Mesenchymal stem cell (in vitro differentiated cells and primary cell): ENCODE data around the gene OR9A2.

Experiments used
- DNase-seq: peaks from one replicate; pipeline ENCODE4 v3.0.0-alpha.2; 2013
- H2AFZ ChIP-seq: one replicate; pipeline ENCODE4 v1.6.1; 2013; ENCODE audit warnings: low read depth, mild to moderate bottlenecking, control low read depth, inconsistent platforms, low read length, moderate library complexity
- H2AK5ac ChIP-seq: 2 replicates; pipeline ENCODE4 v1.6.1; 2013; ENCODE audit warnings: low read length, moderate library complexity, mild to moderate bottlenecking, inconsistent platforms; ENCODE audit not compliant: severe bottlenecking
- H2BK120ac ChIP-seq: one replicate; pipeline ENCODE4 v1.6.1; 2013; ENCODE audit warnings: low read depth, mild to moderate bottlenecking, inconsistent platforms, low read length, moderate library complexity
- H2BK12ac ChIP-seq, 2 experiments: one replicate each; pipeline ENCODE4 v1.6.1; 2013; ENCODE audit warnings: inconsistent platforms in 2 of 2, low read length in 2 of 2, mild to moderate bottlenecking in 2 of 2, moderate library complexity in 2 of 2, control low read depth in 1 of 2
- H2BK15ac ChIP-seq: one replicate; pipeline ENCODE4 v1.6.1; 2013; ENCODE audit warnings: mild to moderate bottlenecking, low read depth, inconsistent platforms; ENCODE audit not compliant: poor library complexity, severe bottlenecking
- H2BK5ac ChIP-seq: 2 replicates; pipeline ENCODE4 v1.6.1; 2013; ENCODE audit warnings: low read depth, mild to moderate bottlenecking, low read length, control low read depth, inconsistent platforms; ENCODE audit not compliant: poor library complexity, severe bottlenecking
- H3K14ac ChIP-seq, 2 experiments: one replicate each; pipeline ENCODE4 v1.6.1; 2013; ENCODE audit warnings: inconsistent platforms in 2 of 2, low read length in 2 of 2, control low read depth in 1 of 2, mild to moderate bottlenecking in 1 of 2, moderate library complexity in 1 of 2
- H3K18ac ChIP-seq, 2 experiments: one replicate each; pipeline ENCODE4 v1.6.1; 2013; ENCODE audit warnings: inconsistent platforms in 2 of 2, low read length in 2 of 2, control low read depth in 1 of 2, low read depth in 1 of 2, mild to moderate bottlenecking in 1 of 2
- H3K23ac ChIP-seq, 2 experiments: one replicate each; pipeline ENCODE4 v1.6.1; 2013; ENCODE audit warnings: inconsistent platforms in 2 of 2, low read length in 2 of 2, mild to moderate bottlenecking in 2 of 2, moderate library complexity in 2 of 2, control low read depth in 1 of 2
- H3K27ac ChIP-seq: 2 replicates; pipeline ENCODE4 v1.5.1; 2013; ENCODE audit warnings: mild to moderate bottlenecking, moderate library complexity, low read length, control low read depth, inconsistent platforms; ENCODE audit not compliant: poor library complexity, severe bottlenecking
- H3K27me3 ChIP-seq, 2 experiments: 2 replicates each; pipeline versions ENCODE4 v1.6.1 to v1.7.0; 2013; ENCODE audit warnings: low read length in 2 of 2, mild to moderate bottlenecking in 2 of 2, moderate library complexity in 2 of 2, control low read depth in 1 of 2, inconsistent platforms in 1 of 2; ENCODE audit not compliant: control insufficient read depth in 1 of 2, insufficient read depth in 1 of 2
- H3K36me3 ChIP-seq, 2 experiments: 2 replicates each; pipeline versions ENCODE4 v1.6.1 to v1.7.0; 2013; ENCODE audit warnings: low read length in 2 of 2, control low read depth in 1 of 2, inconsistent platforms in 1 of 2, low read depth in 1 of 2, mild to moderate bottlenecking in 1 of 2; ENCODE audit not compliant: insufficient read depth in 2 of 2, control insufficient read depth in 1 of 2
- H3K4ac ChIP-seq, 2 experiments: one replicate each; pipeline ENCODE4 v1.6.1; 2013; ENCODE audit warnings: inconsistent platforms in 2 of 2, low read length in 2 of 2, mild to moderate bottlenecking in 2 of 2, moderate library complexity in 2 of 2, control low read depth in 1 of 2, low read depth in 1 of 2
- H3K4me1 ChIP-seq: 2 replicates; pipeline ENCODE4 v1.6.1; 2013; ENCODE audit warnings: low read depth, low read length, control low read depth; ENCODE audit not compliant: control insufficient read depth, insufficient read depth
- H3K4me2 ChIP-seq: 2 replicates; pipeline ENCODE4 v1.6.1; 2013; ENCODE audit warnings: low read length, mild to moderate bottlenecking, inconsistent platforms; ENCODE audit not compliant: poor library complexity, severe bottlenecking
- H3K4me3 ChIP-seq, 2 experiments: 2 replicates each; pipeline versions ENCODE4 v1.5.1 to v1.7.0; 2013; ENCODE audit warnings: low read length in 2 of 2, mild to moderate bottlenecking in 2 of 2, control low read depth in 1 of 2, low read depth in 1 of 2; ENCODE audit not compliant: insufficient read depth in 1 of 2
- H3K79me1 ChIP-seq: replicated peaks from 2 replicates; pipeline ENCODE4 v1.6.1; 2013; ENCODE audit warnings: mild to moderate bottlenecking, control low read depth, low read length, inconsistent platforms; ENCODE audit not compliant: poor library complexity, severe bottlenecking
- H3K9ac ChIP-seq: 2 replicates; pipeline ENCODE4 v1.7.0; 2013; ENCODE audit warnings: mild to moderate bottlenecking, low read length, moderate library complexity
- H3K9me3 ChIP-seq: 2 replicates; pipeline ENCODE4 v1.7.0; 2013; ENCODE audit warnings: mild to moderate bottlenecking, low read length; ENCODE audit not compliant: control insufficient read depth
- H4K8ac ChIP-seq: one replicate; pipeline ENCODE4 v1.6.1; 2013; ENCODE audit warnings: inconsistent platforms, mild to moderate bottlenecking, low read length, moderate library complexity
- H4K91ac ChIP-seq: one replicate; pipeline ENCODE4 v1.6.1; 2013; ENCODE audit warnings: mild to moderate bottlenecking, low read length, inconsistent platforms
- WGBS: methylation state at CpG from one replicate; pipeline ENCODE4 v1.1.7; 2013; ENCODE audit warnings: mixed read lengths; 5-methylcytosine and 5-hydroxymethylcytosine counted together

Gene OR9A2

GRCh38 chr7:143052041-143052440 lies 25.1 kb upstream of the OR9A2 start, which contains the start of gene OR6V1:
Gene OR6V1, plus strand, starts transcription at chr7:143052341. Its CDS starts 0 bp downstream, at chr7:143052341.
- H3K9me3 ChIP-seq, result no peaks in the 10 kb centered on the region
- H4K91ac ChIP-seq, result no peak within 1 kb of the TSS
- no peak within 1 kb of the TSS for H3K27ac ChIP-seq
- no peak within 1 kb of the TSS for H3K23ac ChIP-seq
- H2BK5ac ChIP-seq, result no peak within 1 kb of the TSS
- H3K36me3 ChIP-seq, result no peaks in the 10 kb centered on the region
- no peak within 1 kb of the TSS for H2BK15ac ChIP-seq
- H3K9ac ChIP-seq, result no peak within 1 kb of the TSS
- H3K4me1 ChIP-seq, result no peaks in the 10 kb centered on the region
- H2BK12ac ChIP-seq, result no peak within 1 kb of the TSS
- no peaks in the 10 kb centered on the region for H3K79me1 ChIP-seq
- no peak within 1 kb of the TSS for H3K4ac ChIP-seq
- H3K14ac ChIP-seq, result no peak within 1 kb of the TSS
- no peak within 1 kb of the TSS for H2AFZ ChIP-seq
- H2AK5ac ChIP-seq, result no peak within 1 kb of the TSS
- H4K8ac ChIP-seq, result no peak within 1 kb of the TSS
- no peak within 1 kb of the TSS for H3K4me2 ChIP-seq
- peak within 1 kb of the TSS in 1 of 2 experiments; percentile 28 for H3K4me3 ChIP-seq
- no peak for DNase-seq
- no peaks in the 10 kb centered on the region for H3K27me3 ChIP-seq
- no peak within 1 kb of the TSS for H3K18ac ChIP-seq
- WGBS, result 86% methylated on average over 4 of the region's 4 CpGs
- H2BK120ac ChIP-seq, result no peak within 1 kb of the TSS

GRCh38 chr7:143050931-143051330 lies 24.0 kb upstream of the OR9A2 start:
- Histone ChIP-seq H3K18ac (no peak overlapping the region), H3K27me3 (no peaks in the 10 kb centered on the region), H4K8ac (no peak overlapping the region), H2AK5ac (no peak overlapping the region), H2AFZ (no peak overlapping the region), H3K23ac (no peak overlapping the region), H3K14ac (no peak overlapping the region), H2BK5ac (no peak overlapping the region), H3K27ac (no peak overlapping the region), H3K4me3 (peak overlapping the region in 1 of 2 experiments; percentile 28), H2BK15ac (no peak overlapping the region), H3K4me2 (no peak overlapping the region), H3K79me1 (no peaks in the 10 kb centered on the region), H3K9me3 (no peaks in the 10 kb centered on the region), H3K4me1 (no peaks in the 10 kb centered on the region), H3K4ac (no peak overlapping the region), H2BK120ac (no peak overlapping the region), H2BK12ac (no peak overlapping the region), H3K9ac (no peak overlapping the region), H4K91ac (no peak overlapping the region), H3K36me3 (no peaks in the 10 kb centered on the region)
- no peak for DNase-seq
- 56% methylated on average over 8 of the region's 9 CpGs for WGBS

- Histone ChIP-seq H3K27me3 (no peaks in the 10 kb centered on the region), H2AFZ (no peak overlapping the region), H3K36me3 (no peaks in the 10 kb centered on the region), H2BK12ac (no peak overlapping the region), H3K4ac (no peak overlapping the region), H4K8ac (no peak overlapping the region), H3K79me1 (no peaks in the 10 kb centered on the region), H3K9me3 (no peaks in the 10 kb centered on the region), H3K4me1 (no peaks in the 10 kb centered on the region), H4K91ac (no peak overlapping the region), H3K14ac (no peak overlapping the region), H3K9ac (no peak overlapping the region), H2BK5ac (no peak overlapping the region), H3K23ac (no peak overlapping the region), H3K4me2 (no peak overlapping the region), H2BK120ac (no peak overlapping the region), H3K18ac (no peak overlapping the region), H2AK5ac (no peak overlapping the region), H3K4me3 (no peak overlapping the region), H3K27ac (no peak overlapping the region), H2BK15ac (no peak overlapping the region)
- 16% methylated on average over 4 of the region's 4 CpGs for WGBS
- no peak for DNase-seq
Observed at GRCh38 chr7:143049362-143049761, 22.4 kb upstream of the OR9A2 start.

DNA sequence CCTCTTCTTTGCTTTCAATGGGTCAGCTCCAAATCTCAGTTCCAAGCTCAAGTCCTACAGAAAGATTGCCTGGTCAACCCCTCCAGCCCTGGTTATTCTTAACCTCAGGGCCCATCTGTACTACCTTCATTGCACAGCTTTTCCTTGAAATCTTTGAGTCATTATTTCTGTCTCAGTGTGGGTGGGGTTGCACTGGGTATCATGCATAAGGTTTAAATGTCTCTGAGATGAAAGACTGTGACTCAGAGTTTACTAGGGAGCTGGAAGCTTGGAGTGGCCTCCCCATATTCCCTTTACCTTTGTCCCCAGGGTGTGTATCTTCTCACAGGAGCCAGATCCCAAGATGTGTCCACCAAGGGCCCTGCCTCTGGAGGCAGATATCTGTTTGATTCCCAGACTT lies 21.9 kb upstream of the OR9A2 start:
- no peak for DNase-seq
- no peak overlapping the region for H3K18ac ChIP-seq
- no peak overlapping the region for H2BK120ac ChIP-seq
- no peak overlapping the region for H4K91ac ChIP-seq
- H3K9me3 ChIP-seq, result no peaks in the 10 kb centered on the region
- no peak overlapping the region for H2BK15ac ChIP-seq
- H3K79me1 ChIP-seq, result no peaks in the 10 kb centered on the region
- no peaks in the 10 kb centered on the region for H3K4me1 ChIP-seq
- no peaks in the 10 kb centered on the region for H3K27me3 ChIP-seq
- H3K4ac ChIP-seq, result no peak overlapping the region
- H3K14ac ChIP-seq, result no peak overlapping the region
- H3K23ac ChIP-seq, result no peak overlapping the region
- no peaks in the 10 kb centered on the region for H3K36me3 ChIP-seq
- no peak overlapping the region for H3K4me3 ChIP-seq
- H3K27ac ChIP-seq, result no peak overlapping the region
- H2BK12ac ChIP-seq, result no peak overlapping the region
- H2BK5ac ChIP-seq, result no peak overlapping the region
- no peak overlapping the region for H3K9ac ChIP-seq
- no peak overlapping the region for H4K8ac ChIP-seq
- no peak overlapping the region for H2AK5ac ChIP-seq
- H3K4me2 ChIP-seq, result no peak overlapping the region
- H2AFZ ChIP-seq, result no peak overlapping the region
